ENCODE results near the gene ARHGAP6.

ARHGAP6 gene

DNA sequence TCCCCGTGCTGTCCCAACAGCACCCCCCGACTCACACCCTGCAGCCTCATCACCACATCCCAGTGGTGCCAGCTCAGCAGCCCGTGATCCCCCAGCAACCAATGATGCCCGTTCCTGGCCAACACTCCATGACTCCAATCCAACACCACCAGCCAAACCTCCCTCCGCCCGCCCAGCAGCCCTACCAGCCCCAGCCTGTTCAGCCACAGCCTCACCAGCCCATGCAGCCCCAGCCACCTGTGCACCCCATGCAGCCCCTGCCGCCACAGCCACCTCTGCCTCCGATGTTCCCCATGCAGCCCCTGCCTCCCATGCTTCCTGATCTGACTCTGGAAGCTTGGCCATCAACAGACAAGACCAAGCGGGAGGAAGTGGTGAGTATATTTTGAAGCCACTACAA is 367.1 kb downstream of the ARHGAP6 start:
- H3K9ac ChIP-seq: no peak overlapping the region
- no peaks in the 10 kb centered on the region for H3K36me3 ChIP-seq
- H3K4me2 ChIP-seq: no peak overlapping the region
- H3K4me1 ChIP-seq: peaks cover 0 to 9% (median 0%) of the 10 kb centered on the region in 10 experiments; a peak in 1 of 20 replicates
- TF ChIP-seq Cebpa-rat (IDR thresholded peaks at IDR 0.05): no peak
- H3K4me3 ChIP-seq: no peak overlapping the region
- H3K27ac ChIP-seq: no peak overlapping the region
- no peaks in the 10 kb centered on the region for H3K9me3 ChIP-seq (replicated peaks in 1 of 11)
- H3K27me3 ChIP-seq: peaks cover 97 to 100% (median 99%) of the 10 kb centered on the region in 11 experiments
- peaks cover 0 to 8% (median 0%) of the 10 kb centered on the region in 11 experiments; a peak in 3 of 22 replicates for H4K20me1 ChIP-seq

- Histone ChIP-seq H3K9ac (no peak overlapping the region), H3K4me2 (no peak overlapping the region), H3K4me3 (no peak overlapping the region), H3K9me3 (replicated peaks in 1 of 11) (no peaks in the 10 kb centered on the region), H3K36me3 (no peaks in the 10 kb centered on the region), H3K27ac (no peak overlapping the region), H3K4me1 (peaks cover 0 to 9% (median 0%) of the 10 kb centered on the region in 10 experiments; a peak in 1 of 20 replicates), H4K20me1 (peaks cover 0 to 8% (median 0%) of the 10 kb centered on the region in 11 experiments; a peak in 3 of 22 replicates), H3K27me3 (peaks cover 94 to 100% (median 98%) of the 10 kb centered on the region in 11 experiments)
- no peak for TF ChIP-seq Cebpa-rat (IDR thresholded peaks at IDR 0.05)
Observed at GRCh38 chrX:11296051-11296450, 369.7 kb downstream of the ARHGAP6 start.

DNA sequence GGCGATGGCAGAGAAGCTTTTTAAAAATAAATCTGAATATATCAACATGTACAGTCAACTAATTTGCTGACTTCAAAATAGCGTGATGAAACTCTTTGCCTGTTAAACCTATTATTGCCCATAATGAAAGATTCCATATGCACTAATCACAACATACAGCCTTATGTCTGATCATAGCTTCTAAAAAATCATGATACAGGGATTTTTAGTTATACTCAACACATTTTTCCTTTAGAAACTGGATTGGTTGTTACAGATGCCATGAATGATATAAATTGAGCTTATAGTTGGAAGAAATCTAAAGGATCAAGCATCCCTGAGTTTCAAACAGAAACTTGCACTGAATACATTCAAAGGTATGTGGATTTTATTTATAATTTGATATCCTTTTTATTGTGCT is 372.6 kb downstream of the ARHGAP6 start, which contains the start of gene AMELX:
AMELX (plus strand) TSS at position 301 of the 400 bp plus-strand sequence. CDS start 1,376 bp downstream, outside the sequence.
- no peak within 1 kb of the TSS for H3K27ac ChIP-seq
- H3K9ac ChIP-seq: no peak within 1 kb of the TSS
- H3K4me2 ChIP-seq: no peak within 1 kb of the TSS
- peaks cover 96 to 100% (median 100%) of the 10 kb centered on the region in 11 experiments for H3K27me3 ChIP-seq
- no peaks in the 10 kb centered on the region for H3K9me3 ChIP-seq (replicated peaks in 1 of 11)
- H3K4me1 ChIP-seq: peaks cover 0 to 9% (median 0%) of the 10 kb centered on the region in 10 experiments; a peak in 1 of 20 replicates
- H3K36me3 ChIP-seq: no peaks in the 10 kb centered on the region
- no peak within 1 kb of the TSS for H3K4me3 ChIP-seq
- no peak for TF ChIP-seq Cebpa-rat (IDR thresholded peaks at IDR 0.05)
- H4K20me1 ChIP-seq: peaks cover 0 to 7% (median 0%) of the 10 kb centered on the region in 11 experiments; a peak in 1 of 22 replicates

GRCh38 chrX:11290416-11291102 is 375.2 kb downstream of the ARHGAP6 start:
- Histone ChIP-seq H3K4me1 (peaks cover 0 to 3% (median 0%) of the 10 kb centered on the region in 10 experiments; a peak in 1 of 20 replicates), H4K20me1 (peaks cover 0 to 7% (median 0%) of the 10 kb centered on the region in 11 experiments; a peak in 1 of 22 replicates), H3K27me3 (peaks cover 95 to 100% (median 100%) of the 10 kb centered on the region in 11 experiments), H3K4me2 (no peak overlapping the region), H3K9me3 (replicated peaks in 1 of 11) (no peaks in the 10 kb centered on the region), H3K36me3 (no peaks in the 10 kb centered on the region), H3K9ac (no peak overlapping the region), H3K27ac (no peak overlapping the region), H3K4me3 (no peak overlapping the region)
- TF ChIP-seq Cebpa-rat (IDR thresholded peaks at IDR 0.05): no peak

DNA sequence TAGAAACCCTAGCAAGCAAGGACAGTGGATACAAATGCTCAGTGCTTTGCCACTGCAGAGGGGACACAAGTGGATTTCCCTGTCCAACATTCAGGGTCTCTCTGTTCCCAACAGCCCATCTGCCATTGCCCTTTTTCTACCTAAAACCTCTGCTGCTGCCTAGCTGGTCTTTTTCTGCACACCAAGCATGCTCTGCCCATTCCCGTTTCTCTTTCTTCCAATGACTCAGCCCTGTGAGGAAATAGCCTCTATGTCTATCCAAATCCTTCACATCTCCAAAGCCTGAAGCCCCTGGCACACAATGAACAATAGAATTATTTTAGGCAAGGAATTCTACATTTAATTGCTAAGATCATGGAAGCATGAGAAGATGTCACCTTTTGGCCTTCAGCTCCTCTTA is 378.2 kb downstream of the ARHGAP6 start:
- no peak overlapping the region for H3K9ac ChIP-seq
- peaks cover 0 to 3% (median 0%) of the 10 kb centered on the region in 11 experiments; a peak in 1 of 22 replicates for H4K20me1 ChIP-seq
- H3K4me3 ChIP-seq: no peak overlapping the region
- no peak overlapping the region for H3K27ac ChIP-seq
- no peak for TF ChIP-seq Cebpa-rat (IDR thresholded peaks at IDR 0.05)
- H3K4me2 ChIP-seq: no peak overlapping the region
- H3K9me3 ChIP-seq (replicated peaks in 1 of 11): no peaks in the 10 kb centered on the region
- peaks cover 98 to 100% (median 100%) of the 10 kb centered on the region in 11 experiments for H3K27me3 ChIP-seq
- H3K36me3 ChIP-seq: no peaks in the 10 kb centered on the region
- peaks cover 0 to 6% (median 0%) of the 10 kb centered on the region in 10 experiments; a peak in 1 of 20 replicates for H3K4me1 ChIP-seq

GRCh38 chrX:11285651-11286050 is 380.1 kb downstream of the ARHGAP6 start:
- Histone ChIP-seq H3K27me3 (peaks cover 98 to 100% (median 100%) of the 10 kb centered on the region in 11 experiments), H3K9me3 (replicated peaks in 1 of 11) (no peaks in the 10 kb centered on the region), H3K27ac (no peak overlapping the region), H3K9ac (no peak overlapping the region), H4K20me1 (no peaks in the 10 kb centered on the region; a peak in 1 of 22 replicates), H3K4me1 (peaks cover 0 to 6% (median 0%) of the 10 kb centered on the region in 10 experiments; a peak in 1 of 20 replicates), H3K4me2 (no peak overlapping the region), H3K36me3 (no peaks in the 10 kb centered on the region), H3K4me3 (no peak overlapping the region)
- TF ChIP-seq Cebpa-rat (IDR thresholded peaks at IDR 0.05): no peak

DNA sequence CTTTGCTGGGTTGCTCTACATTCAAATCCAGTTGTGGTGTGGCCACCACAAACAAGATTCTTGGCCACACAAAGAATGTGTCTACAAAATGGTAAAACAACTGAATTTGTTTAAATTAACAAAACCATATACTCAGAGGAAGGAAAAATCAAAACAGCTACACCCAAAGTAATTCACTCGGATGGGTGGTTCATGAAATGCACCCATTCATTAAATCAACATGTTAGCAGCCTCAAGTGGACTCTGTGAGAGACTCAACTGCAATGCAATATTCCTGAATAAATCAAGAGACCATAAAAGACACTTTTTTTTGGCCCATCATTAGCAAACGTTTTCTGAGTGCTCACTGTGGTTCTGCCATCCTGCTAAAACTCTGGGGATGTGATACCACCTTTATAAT is 383.7 kb downstream of the ARHGAP6 start:
- Histone ChIP-seq H3K27me3 (peaks cover 97 to 100% (median 100%) of the 10 kb centered on the region in 11 experiments), H4K20me1 (peaks cover 0 to 6% (median 0%) of the 10 kb centered on the region in 11 experiments; a peak in 1 of 22 replicates), H3K4me2 (no peak overlapping the region), H3K36me3 (no peaks in the 10 kb centered on the region), H3K27ac (no peak overlapping the region), H3K9me3 (replicated peaks in 1 of 11) (peaks cover 0 to 15% (median 0%) of the 10 kb centered on the region in 11 experiments; a peak in 3 of 22 replicates), H3K9ac (no peak overlapping the region), H3K4me3 (no peak overlapping the region), H3K4me1 (peaks cover 0 to 6% (median 0%) of the 10 kb centered on the region in 10 experiments; a peak in 1 of 20 replicates)
- TF ChIP-seq Cebpa-rat (IDR thresholded peaks at IDR 0.05): no peak

DNA sequence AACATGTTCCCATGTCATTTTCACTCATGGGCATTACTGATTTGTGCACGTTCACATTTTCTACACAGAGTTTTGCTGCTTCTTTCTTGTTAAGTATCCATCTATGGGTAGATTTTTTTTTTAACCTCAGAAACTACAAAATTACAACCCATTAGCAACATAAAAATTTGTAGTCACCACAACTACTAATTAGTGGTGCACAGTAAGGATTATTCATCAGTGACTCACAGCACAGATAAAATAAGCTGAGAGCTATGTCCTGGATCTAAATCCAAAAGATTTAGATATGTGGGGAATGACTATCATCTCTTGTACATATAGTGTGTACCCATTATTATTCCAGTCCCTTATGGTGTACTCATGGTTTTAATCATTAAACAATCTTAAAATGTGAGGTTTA is 392.2 kb downstream of the ARHGAP6 start:
- no peak overlapping the region for H3K9ac ChIP-seq
- peaks cover 0 to 4% (median 0%) of the 10 kb centered on the region in 11 experiments; a peak in 2 of 22 replicates for H4K20me1 ChIP-seq

GRCh38 chrX:11272863-11273262 is 392.9 kb downstream of the ARHGAP6 start:
- H3K9ac ChIP-seq: no peak overlapping the region
- H3K9me3 ChIP-seq (replicated peaks in 1 of 11): peaks cover 0 to 10% (median 0%) of the 10 kb centered on the region in 11 experiments; a peak in 3 of 22 replicates
- no peak overlapping the region for H3K4me2 ChIP-seq
- TF ChIP-seq Cebpa-rat (IDR thresholded peaks at IDR 0.05): no peak
- no peak overlapping the region for H3K4me3 ChIP-seq
- peaks cover 89 to 100% (median 99%) of the 10 kb centered on the region in 11 experiments for H3K27me3 ChIP-seq
- no peak overlapping the region for H3K27ac ChIP-seq
- H4K20me1 ChIP-seq: peaks cover 0 to 4% (median 0%) of the 10 kb centered on the region in 11 experiments; a peak in 2 of 22 replicates
- no peaks in the 10 kb centered on the region for H3K36me3 ChIP-seq
- H3K4me1 ChIP-seq: 0 out of 20 replicates have a peak, but pooled peaks cover 0 to 4% (median 0%) of the 10 kb centered on the region in 10 experiments

More for the DNA sequence above, 392.2 kb downstream of the ARHGAP6 start:
- H3K4me3 ChIP-seq: no peak overlapping the region
- H3K27ac ChIP-seq: no peak overlapping the region
- 0 out of 20 replicates have a peak, but pooled peaks cover 0 to 4% (median 0%) of the 10 kb centered on the region in 10 experiments for H3K4me1 ChIP-seq
- H3K27me3 ChIP-seq: peaks cover 89 to 100% (median 99%) of the 10 kb centered on the region in 11 experiments
- TF ChIP-seq Cebpa-rat (IDR thresholded peaks at IDR 0.05): no peak
- H3K9me3 ChIP-seq (replicated peaks in 1 of 11): peaks cover 0 to 17% (median 0%) of the 10 kb centered on the region in 11 experiments; a peak in 3 of 22 replicates
- H3K4me2 ChIP-seq: no peak overlapping the region
- H3K36me3 ChIP-seq: no peaks in the 10 kb centered on the region
